DOHH2 (cell line): ENCODE measurements around the gene ANKRD30B.
"Not testable (repeated sequence)": the region's sequence is repeated elsewhere in the genome, so short reads cannot be mapped to it uniquely, and the experiment has no call there.

ENCODE experiments used
- H3F3A ChIP-seq: fragments of 200-600 bp; sonication (generic), shearing (Covaris generic); 2 replicates; pipeline ENCODE4 v1.6.0; 2016; ENCODE audit warnings: antibody characterized with exemption, mild to moderate bottlenecking; ENCODE audit not compliant: control insufficient read depth, insufficient read depth
- H3K27ac ChIP-seq: fragments of 200-600 bp; sonication (generic); 2 replicates; pipeline ENCODE4 v1.5.1; 2014; ENCODE audit warnings: low read depth, mild to moderate bottlenecking, low read length, moderate library complexity
- H3K27me3 ChIP-seq: fragments of 200-600 bp; sonication (generic); 2 replicates; pipeline ENCODE4 v1.6.1; 2014; ENCODE audit warnings: mild to moderate bottlenecking, low read length, mixed read lengths; ENCODE audit not compliant: control insufficient read depth
- H3K36me3 ChIP-seq: fragments of 200-600 bp; sonication (generic); 2 replicates; pipeline ENCODE4 v1.6.1; 2014; ENCODE audit warnings: mild to moderate bottlenecking, low read length, moderate library complexity, mixed read lengths; ENCODE audit not compliant: control insufficient read depth
- H3K4me1 ChIP-seq: fragments of 200-600 bp; sonication (generic); 2 replicates; pipeline ENCODE4 v1.6.1; 2014; ENCODE audit warnings: mild to moderate bottlenecking, low read length, mixed read lengths; ENCODE audit not compliant: control insufficient read depth
- H3K4me2 ChIP-seq: fragments of 200-600 bp; sonication (generic); 2 replicates; pipeline ENCODE4 v1.6.0; 2014; ENCODE audit warnings: mild to moderate bottlenecking, low read length, moderate library complexity
- H3K4me3 ChIP-seq: fragments of 200-600 bp; sonication (generic); 2 replicates; pipeline ENCODE4 v1.5.1; 2014; ENCODE audit warnings: mild to moderate bottlenecking, low read length, mixed read lengths
- H3K79me2 ChIP-seq: fragments of 200-600 bp; sonication (generic); 2 replicates; pipeline ENCODE4 v1.6.1; 2014; ENCODE audit warnings: mild to moderate bottlenecking, low read length, mixed read lengths; ENCODE audit not compliant: control insufficient read depth
- H3K9me2 ChIP-seq: fragments of 200-600 bp; sonication (generic); replicated peaks from 2 replicates; pipeline ENCODE4 v1.6.1; 2014; ENCODE audit warnings: mild to moderate bottlenecking, low read length, mixed read lengths; ENCODE audit not compliant: control insufficient read depth
- H3K9me3 ChIP-seq: fragments of 200-600 bp; sonication (generic); 2 replicates; pipeline ENCODE4 v1.6.1; 2014; ENCODE audit warnings: antibody characterized with exemption, low read length, mixed read lengths; ENCODE audit not compliant: control insufficient read depth, insufficient read depth
- H4K20me1 ChIP-seq: fragments of 200-600 bp; sonication (generic); 2 replicates; pipeline ENCODE4 v1.6.0; 2014; ENCODE audit warnings: low read depth, mild to moderate bottlenecking, antibody characterized with exemption, low read length, moderate library complexity; ENCODE audit not compliant: control insufficient read depth, insufficient read depth
- EZH2phosphoT487 ChIP-seq: fragments of 200-600 bp; sonication (generic); IDR thresholded peaks from 2 replicates; pipeline ENCODE4 v1.6.1; 2017; ENCODE audit warnings: borderline replicate concordance, mild to moderate bottlenecking, antibody characterized with exemption, low read length, moderate library complexity, mixed read lengths
- TF ChIP-seq, protein P1 (sequence below): fragments of 200-600 bp; sonication (generic); IDR thresholded peaks from one replicate; pipeline ENCODE4 v1.5.1; 2014; ENCODE audit warnings: antibody characterized with exemption, mild to moderate bottlenecking, low read depth, low read length; ENCODE audit not compliant: poor library complexity, severe bottlenecking

ANKRD30B gene

DNA sequence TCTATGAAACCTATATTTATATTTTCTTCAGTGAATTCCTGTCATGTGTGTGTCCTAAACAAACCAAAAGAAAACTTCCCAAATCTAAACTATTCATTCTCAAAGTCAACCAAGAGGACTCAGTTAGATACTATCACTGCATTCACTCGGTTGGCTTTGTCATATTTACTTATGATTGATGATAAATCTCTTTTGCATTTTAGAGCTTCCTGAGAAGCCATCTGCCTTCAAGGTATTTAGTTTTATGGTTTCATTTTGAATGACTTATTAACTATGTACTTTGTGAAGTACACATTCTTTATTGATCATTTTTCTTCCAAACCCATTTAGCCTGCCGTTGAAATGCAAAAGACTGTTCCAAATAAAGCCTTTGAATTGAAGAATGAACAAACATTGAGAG is 36.2 kb downstream of the ANKRD30B start:
- TF ChIP-seq, protein P1, sequence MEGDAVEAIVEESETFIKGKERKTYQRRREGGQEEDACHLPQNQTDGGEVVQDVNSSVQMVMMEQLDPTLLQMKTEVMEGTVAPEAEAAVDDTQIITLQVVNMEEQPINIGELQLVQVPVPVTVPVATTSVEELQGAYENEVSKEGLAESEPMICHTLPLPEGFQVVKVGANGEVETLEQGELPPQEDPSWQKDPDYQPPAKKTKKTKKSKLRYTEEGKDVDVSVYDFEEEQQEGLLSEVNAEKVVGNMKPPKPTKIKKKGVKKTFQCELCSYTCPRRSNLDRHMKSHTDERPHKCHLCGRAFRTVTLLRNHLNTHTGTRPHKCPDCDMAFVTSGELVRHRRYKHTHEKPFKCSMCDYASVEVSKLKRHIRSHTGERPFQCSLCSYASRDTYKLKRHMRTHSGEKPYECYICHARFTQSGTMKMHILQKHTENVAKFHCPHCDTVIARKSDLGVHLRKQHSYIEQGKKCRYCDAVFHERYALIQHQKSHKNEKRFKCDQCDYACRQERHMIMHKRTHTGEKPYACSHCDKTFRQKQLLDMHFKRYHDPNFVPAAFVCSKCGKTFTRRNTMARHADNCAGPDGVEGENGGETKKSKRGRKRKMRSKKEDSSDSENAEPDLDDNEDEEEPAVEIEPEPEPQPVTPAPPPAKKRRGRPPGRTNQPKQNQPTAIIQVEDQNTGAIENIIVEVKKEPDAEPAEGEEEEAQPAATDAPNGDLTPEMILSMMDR: no peak
- TF ChIP-seq EZH2phosphoT487: no peak
- Histone ChIP-seq H3K4me2 (no peak overlapping the region), H3K79me2 (no peaks in the 10 kb centered on the region), H3K36me3 (no peaks in the 10 kb centered on the region), H3K27ac (no peak overlapping the region), H3K4me3 (no peak overlapping the region), H3K4me1 (no peaks in the 10 kb centered on the region), H3K9me3 (no peaks in the 10 kb centered on the region), H3F3A (no peaks in the 10 kb centered on the region), H3K9me2 (no peaks in the 10 kb centered on the region), H3K27me3 (no peaks in the 10 kb centered on the region), H4K20me1 (no peaks in the 10 kb centered on the region)

DNA sequence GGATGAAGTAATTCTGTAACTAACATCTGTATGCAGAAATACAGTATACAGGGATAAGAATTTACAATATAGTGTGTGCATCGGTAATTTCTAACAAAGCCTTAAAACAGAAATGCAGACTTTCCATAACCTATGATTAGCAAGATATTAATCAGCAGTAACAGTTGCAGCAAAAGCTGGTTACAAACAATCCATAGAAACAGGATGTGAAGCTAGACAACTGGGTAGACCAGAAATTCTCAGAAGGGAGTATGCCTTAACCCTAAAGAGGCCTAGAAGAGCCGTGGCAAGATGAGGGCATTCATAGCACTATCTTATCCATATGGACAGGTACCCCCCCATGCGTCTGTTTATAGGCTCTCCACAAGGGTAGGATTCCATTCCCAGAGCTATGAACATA is 48.9 kb downstream of the ANKRD30B start:
- not testable (repeated sequence) for H3K27me3 ChIP-seq, H3K36me3 ChIP-seq, H3F3A ChIP-seq, H4K20me1 ChIP-seq, H3K4me1 ChIP-seq, H3K4me2 ChIP-seq, H3K79me2 ChIP-seq, H3K9me2 ChIP-seq, H3K4me3 ChIP-seq, H3K27ac ChIP-seq, H3K9me3 ChIP-seq

DNA sequence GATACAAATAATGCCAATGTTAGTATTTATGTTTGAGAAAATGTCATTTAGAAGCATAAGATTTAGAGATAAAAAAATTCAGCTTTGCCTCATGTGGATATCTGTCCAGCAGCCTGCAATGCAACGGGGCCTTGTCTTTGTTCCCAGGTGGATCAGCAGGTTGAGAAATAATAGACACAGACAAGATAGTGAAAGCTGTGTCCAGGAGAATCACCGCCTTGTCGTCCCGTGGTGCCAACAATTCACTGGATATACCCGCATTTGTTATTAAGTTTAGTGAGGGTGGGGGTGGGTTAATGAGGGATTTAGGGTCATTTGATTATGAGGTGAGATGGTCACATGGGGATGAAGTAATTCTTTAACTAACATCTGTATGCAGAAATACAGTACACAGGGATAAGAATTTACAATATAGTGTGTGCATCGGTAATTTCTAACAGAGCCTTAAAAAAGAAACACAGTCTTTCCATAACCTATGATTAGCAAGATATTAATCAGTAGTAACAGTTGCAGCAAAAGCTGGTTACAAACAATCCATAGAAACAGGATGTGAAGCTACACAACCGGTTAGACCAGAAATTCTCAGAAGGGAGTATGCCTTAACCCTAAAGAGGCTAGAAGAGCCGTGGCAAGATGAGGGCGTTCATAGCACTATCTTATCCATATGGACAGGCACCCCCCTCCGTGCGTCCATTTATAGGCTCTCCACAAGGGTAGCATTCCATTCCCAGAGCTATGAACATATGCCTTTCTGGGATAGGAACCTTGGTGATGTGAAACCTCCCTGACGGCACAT is 50.2 kb downstream of the ANKRD30B start:
- not testable (repeated sequence) for H3F3A ChIP-seq, H3K4me2 ChIP-seq, H3K4me1 ChIP-seq, H3K27me3 ChIP-seq, H3K9me3 ChIP-seq, H4K20me1 ChIP-seq, H3K4me3 ChIP-seq, H3K9me2 ChIP-seq, H3K79me2 ChIP-seq, H3K36me3 ChIP-seq, H3K27ac ChIP-seq

DNA sequence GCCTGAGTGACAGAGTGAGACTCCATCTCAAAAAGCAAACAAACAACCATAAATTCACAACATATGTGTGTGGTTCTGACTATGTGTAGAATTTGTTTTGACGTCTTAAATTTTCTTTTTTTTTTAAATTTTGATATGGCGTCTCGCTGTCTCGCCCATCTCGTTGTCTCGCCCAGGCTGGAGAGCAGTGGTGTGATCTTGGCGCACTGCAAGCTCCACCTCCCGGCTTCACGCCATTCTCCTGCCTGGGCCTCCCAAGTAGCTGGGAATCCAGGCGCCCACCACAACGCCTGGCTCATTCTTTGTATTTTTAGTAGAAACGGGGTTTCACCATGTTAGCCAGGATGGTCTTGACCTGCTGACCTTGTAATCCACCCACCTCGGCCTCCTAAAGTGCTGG is 63.1 kb downstream of the ANKRD30B start:
- not testable (repeated sequence) for H3K36me3 ChIP-seq, H3F3A ChIP-seq, H3K9me2 ChIP-seq, H3K27me3 ChIP-seq, H3K4me1 ChIP-seq, H3K79me2 ChIP-seq, H4K20me1 ChIP-seq, H3K9me3 ChIP-seq, H3K4me3 ChIP-seq, H3K27ac ChIP-seq, H3K4me2 ChIP-seq

DNA sequence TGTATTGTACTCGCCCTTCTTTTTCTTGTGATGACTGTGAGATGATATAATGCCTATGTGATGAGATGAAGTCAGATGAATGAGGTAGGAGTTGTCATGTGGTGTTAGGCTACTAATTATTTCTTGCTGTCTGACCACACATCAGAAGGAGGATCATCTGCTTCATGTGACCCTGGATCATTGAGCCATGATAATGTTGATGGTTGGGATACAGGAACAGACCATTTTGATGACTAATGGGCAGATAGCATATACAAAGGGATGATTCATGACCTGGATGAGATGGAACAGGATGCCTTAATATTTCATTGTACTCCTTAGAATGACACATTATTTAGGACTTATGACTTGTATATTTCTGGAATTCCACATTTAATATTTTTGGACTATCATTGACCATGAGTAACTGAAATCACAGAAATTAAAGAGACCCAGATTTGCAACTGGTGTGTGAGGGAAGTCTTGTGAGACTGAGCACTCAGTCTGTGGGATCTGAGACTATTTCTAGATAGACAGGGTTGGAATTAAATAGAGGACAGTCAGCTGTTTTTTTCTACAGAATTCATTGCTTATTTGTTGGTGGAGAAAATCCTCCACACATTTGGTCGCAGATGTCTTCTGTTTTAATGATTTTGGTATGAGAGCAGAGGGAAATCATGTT is 79.1 kb downstream of the ANKRD30B start:
- not testable (repeated sequence) for H3K27ac ChIP-seq, H3K27me3 ChIP-seq, H3K79me2 ChIP-seq, H3K9me3 ChIP-seq, H3K36me3 ChIP-seq, H3K9me2 ChIP-seq, H3K4me2 ChIP-seq, H3F3A ChIP-seq, H3K4me3 ChIP-seq, H3K4me1 ChIP-seq, H4K20me1 ChIP-seq

DNA sequence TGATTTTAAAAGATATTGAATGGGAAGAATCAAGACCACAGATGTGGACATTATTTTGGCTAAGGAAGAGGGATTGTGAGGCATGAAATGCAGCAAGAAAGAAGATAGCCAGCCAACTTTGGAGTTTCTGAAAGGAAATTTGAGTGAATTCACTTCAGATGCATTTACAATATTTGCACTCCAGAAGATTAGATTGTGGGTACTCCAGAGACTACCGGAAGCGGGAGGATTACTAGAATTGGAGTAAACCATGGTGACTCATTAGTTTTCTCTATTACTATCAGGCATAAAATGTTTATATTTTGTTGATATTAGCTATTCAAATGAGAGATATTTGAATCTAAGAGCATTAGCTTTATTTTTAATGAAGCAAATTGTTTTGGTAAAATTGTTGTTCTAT is 93.6 kb downstream of the ANKRD30B start:
- H3K79me2 ChIP-seq, H3K9me2 ChIP-seq, H3K4me3 ChIP-seq, H3K27ac ChIP-seq, H3K4me2 ChIP-seq, H3K4me1 ChIP-seq, H3K9me3 ChIP-seq, H3K27me3 ChIP-seq, H4K20me1 ChIP-seq, H3F3A ChIP-seq, H3K36me3 ChIP-seq: not testable (repeated sequence)

DNA sequence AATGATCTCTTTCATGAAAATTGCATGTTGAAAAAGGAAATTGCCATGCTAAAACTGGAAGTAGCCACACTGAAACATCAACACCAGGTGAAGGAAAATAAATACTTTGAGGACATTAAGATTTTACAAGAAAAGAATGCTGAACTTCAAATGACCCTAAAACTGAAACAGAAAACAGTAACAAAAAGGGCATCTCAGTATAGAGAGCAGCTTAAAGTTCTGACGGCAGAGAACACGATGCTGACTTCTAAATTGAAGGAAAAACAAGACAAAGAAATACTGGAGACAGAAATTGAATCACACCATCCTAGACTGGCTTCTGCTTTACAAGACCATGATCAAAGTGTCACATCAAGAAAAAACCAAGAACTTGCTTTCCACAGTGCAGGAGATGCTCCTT is 103.6 kb downstream of the ANKRD30B start:
- H3K36me3 ChIP-seq, H3K79me2 ChIP-seq, H3K4me3 ChIP-seq, H3F3A ChIP-seq, H3K9me3 ChIP-seq, H4K20me1 ChIP-seq, H3K9me2 ChIP-seq, H3K27me3 ChIP-seq, H3K27ac ChIP-seq, H3K4me1 ChIP-seq, H3K4me2 ChIP-seq: not testable (repeated sequence)
